GM12865 (cell line): ENCODE data around the gene IFT43.

Source experiments
- DNase-seq: peaks from one replicate; pipeline ENCODE4 v3.0.0; 2010; ENCODE audit warnings: low read depth
- H3K4me3 ChIP-seq: 2 replicates; pipeline ENCODE4 v1.5.1; 2011; ENCODE audit warnings: mild to moderate bottlenecking, low read depth, low read length, control low read depth
- CTCF ChIP-seq: IDR thresholded peaks from 2 replicates; pipeline ENCODE4 v1.5.1; 2011; ENCODE audit warnings: low read length, control low read depth, low read depth, inconsistent platforms; ENCODE audit not compliant: insufficient read depth; ENCODE audit errors: missing control alignments

The IFT43 gene

GRCh38 chr14:76050797-76051392 is 65.3 kb downstream of the IFT43 start:
- DNase-seq: peak; percentile 69
- TF ChIP-seq CTCF: peak; percentile 63
- H3K4me3 ChIP-seq: no peak overlapping the region

- no peak for DNase-seq
- no peak overlapping the region for H3K4me3 ChIP-seq
- TF ChIP-seq CTCF: no peak
Observed at GRCh38 chr14:76051717-76052465, 66.3 kb downstream of the IFT43 start.

- no peak for TF ChIP-seq CTCF
- DNase-seq: no peak
Observed at GRCh38 chr14:76053572-76054355, 68.2 kb downstream of the IFT43 start.

GRCh38 chr14:76055330-76055729 is 69.8 kb downstream of the IFT43 start:
- peak; percentile 46 for DNase-seq
- no peak for TF ChIP-seq CTCF
- H3K4me3 ChIP-seq: no peak overlapping the region

More at GRCh38 chr14:76053572-76054355, 68.2 kb downstream of the IFT43 start:
- no peak overlapping the region for H3K4me3 ChIP-seq

GRCh38 chr14:76056128-76056527 is 70.6 kb downstream of the IFT43 start:
- no peak for DNase-seq
- no peak for TF ChIP-seq CTCF
- H3K4me3 ChIP-seq: no peak overlapping the region

- no peak for TF ChIP-seq CTCF
- DNase-seq: no peak
- H3K4me3 ChIP-seq: no peak overlapping the region
Observed at GRCh38 chr14:76057914-76058313, 72.4 kb downstream of the IFT43 start.
